Uterus (tissue), 2 donors: Measurements from ENCODE around the gene ANKLE1.

Experiments used
- CTCF ChIP-seq, 4 experiments: fragments of 200-600 bp in 2 of 4; fragments of 450-650 bp in 2 of 4; sonication (generic) in 2 of 4; IDR thresholded peaks; one replicate each; pipeline ENCODE4 v1.5.1; 2016 to 2019; ENCODE audit warnings: antibody characterized with exemption in 4 of 4, mild to moderate bottlenecking in 2 of 4, moderate library complexity in 1 of 4
- POLR2A ChIP-seq, 2 donors: fragments of 450-650 bp; IDR thresholded peaks; one replicate each; pipeline ENCODE4 v1.6.1; 2016; ENCODE audit warnings: antibody characterized with exemption in 2 of 2, mild to moderate bottlenecking in 1 of 2, moderate library complexity in 1 of 2

- TF ChIP-seq CTCF (IDR thresholded peaks at IDR 0.05) (no peak), POLR2A (IDR thresholded peaks at IDR 0.05) (no peak)
Measured at GRCh38 chr19:17259118-17259780, 22.5 kb upstream of the ANKLE1 start.
